HL-60 (cell line): Measurements from ENCODE around the gene ABCC8.

Experiments used
- CTCF ChIP-seq: IDR thresholded peaks from one replicate; pipeline ENCODE4 v1.5.1; 2011; ENCODE audit warnings: low read length, control low read depth, inconsistent platforms; ENCODE audit not compliant: insufficient read depth
- POLR2AphosphoS5 ChIP-seq: IDR thresholded peaks from 2 replicates; pipeline ENCODE4 v1.6.1; 2012; ENCODE audit warnings: low read depth
- TF ChIP-seq, protein P1 (sequence below): IDR thresholded peaks from 2 replicates; pipeline ENCODE4 v1.6.1; 2012; ENCODE audit warnings: low read depth; ENCODE audit not compliant: insufficient replicate concordance

- TF ChIP-seq CTCF, result no peak
- TF ChIP-seq POLR2AphosphoS5, result no peak
- TF ChIP-seq, protein P1, sequence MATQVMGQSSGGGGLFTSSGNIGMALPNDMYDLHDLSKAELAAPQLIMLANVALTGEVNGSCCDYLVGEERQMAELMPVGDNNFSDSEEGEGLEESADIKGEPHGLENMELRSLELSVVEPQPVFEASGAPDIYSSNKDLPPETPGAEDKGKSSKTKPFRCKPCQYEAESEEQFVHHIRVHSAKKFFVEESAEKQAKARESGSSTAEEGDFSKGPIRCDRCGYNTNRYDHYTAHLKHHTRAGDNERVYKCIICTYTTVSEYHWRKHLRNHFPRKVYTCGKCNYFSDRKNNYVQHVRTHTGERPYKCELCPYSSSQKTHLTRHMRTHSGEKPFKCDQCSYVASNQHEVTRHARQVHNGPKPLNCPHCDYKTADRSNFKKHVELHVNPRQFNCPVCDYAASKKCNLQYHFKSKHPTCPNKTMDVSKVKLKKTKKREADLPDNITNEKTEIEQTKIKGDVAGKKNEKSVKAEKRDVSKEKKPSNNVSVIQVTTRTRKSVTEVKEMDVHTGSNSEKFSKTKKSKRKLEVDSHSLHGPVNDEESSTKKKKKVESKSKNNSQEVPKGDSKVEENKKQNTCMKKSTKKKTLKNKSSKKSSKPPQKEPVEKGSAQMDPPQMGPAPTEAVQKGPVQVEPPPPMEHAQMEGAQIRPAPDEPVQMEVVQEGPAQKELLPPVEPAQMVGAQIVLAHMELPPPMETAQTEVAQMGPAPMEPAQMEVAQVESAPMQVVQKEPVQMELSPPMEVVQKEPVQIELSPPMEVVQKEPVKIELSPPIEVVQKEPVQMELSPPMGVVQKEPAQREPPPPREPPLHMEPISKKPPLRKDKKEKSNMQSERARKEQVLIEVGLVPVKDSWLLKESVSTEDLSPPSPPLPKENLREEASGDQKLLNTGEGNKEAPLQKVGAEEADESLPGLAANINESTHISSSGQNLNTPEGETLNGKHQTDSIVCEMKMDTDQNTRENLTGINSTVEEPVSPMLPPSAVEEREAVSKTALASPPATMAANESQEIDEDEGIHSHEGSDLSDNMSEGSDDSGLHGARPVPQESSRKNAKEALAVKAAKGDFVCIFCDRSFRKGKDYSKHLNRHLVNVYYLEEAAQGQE, result no peak
Observed at GRCh38 chr11:17423533-17424310, 52.9 kb downstream of the ABCC8 start.
